Astrocyte (in vitro differentiated cells and primary cell): Measurements from ENCODE around the gene AGPS.

Experiments
- EZH2 ChIP-seq: IDR thresholded peaks from 2 replicates; pipeline ENCODE4 v1.6.1; 2012; ENCODE audit warnings: mild to moderate bottlenecking, low read length, inconsistent platforms; ENCODE audit not compliant: insufficient read depth
- TF ChIP-seq, protein P1 (sequence below): IDR thresholded peaks from 2 replicates; pipeline ENCODE4 v1.5.1; 2011; ENCODE audit warnings: low read depth, mild to moderate bottlenecking, inconsistent platforms, low read length, moderate library complexity; ENCODE audit not compliant: insufficient read depth

- TF ChIP-seq, protein P1, sequence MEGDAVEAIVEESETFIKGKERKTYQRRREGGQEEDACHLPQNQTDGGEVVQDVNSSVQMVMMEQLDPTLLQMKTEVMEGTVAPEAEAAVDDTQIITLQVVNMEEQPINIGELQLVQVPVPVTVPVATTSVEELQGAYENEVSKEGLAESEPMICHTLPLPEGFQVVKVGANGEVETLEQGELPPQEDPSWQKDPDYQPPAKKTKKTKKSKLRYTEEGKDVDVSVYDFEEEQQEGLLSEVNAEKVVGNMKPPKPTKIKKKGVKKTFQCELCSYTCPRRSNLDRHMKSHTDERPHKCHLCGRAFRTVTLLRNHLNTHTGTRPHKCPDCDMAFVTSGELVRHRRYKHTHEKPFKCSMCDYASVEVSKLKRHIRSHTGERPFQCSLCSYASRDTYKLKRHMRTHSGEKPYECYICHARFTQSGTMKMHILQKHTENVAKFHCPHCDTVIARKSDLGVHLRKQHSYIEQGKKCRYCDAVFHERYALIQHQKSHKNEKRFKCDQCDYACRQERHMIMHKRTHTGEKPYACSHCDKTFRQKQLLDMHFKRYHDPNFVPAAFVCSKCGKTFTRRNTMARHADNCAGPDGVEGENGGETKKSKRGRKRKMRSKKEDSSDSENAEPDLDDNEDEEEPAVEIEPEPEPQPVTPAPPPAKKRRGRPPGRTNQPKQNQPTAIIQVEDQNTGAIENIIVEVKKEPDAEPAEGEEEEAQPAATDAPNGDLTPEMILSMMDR = no peak
- no peak for TF ChIP-seq EZH2
Measured at GRCh38 chr2:177433402-177433801, 40.8 kb downstream of the AGPS start.
